ENCODE measurements around the gene ZBTB3.
A peak's percentile ranks its signal among the peaks of the same experiment; 100 is the strongest.

Gene ZBTB3

GRCh38 chr11:62713343-62713742, 40.6 kb downstream of the ZBTB3 start:
- Histone ChIP-seq H3K4me3 (ENCODE audit: extremely low read depth, insufficient read depth, low read length, poor library complexity, severe bottlenecking) (no peak overlapping the region), H3K9me3 (ENCODE audit: control insufficient read depth, low read length) (no peaks in the 10 kb centered on the region), H3K36me3 (ENCODE audit: control insufficient read depth, insufficient read depth, low read length) (peaks cover 88% of the 10 kb centered on the region), H3K27ac (ENCODE audit: low read depth, low read length, severe bottlenecking) (no peak overlapping the region), H3K4me1 (ENCODE audit: control insufficient read depth, insufficient read depth, low read length, poor library complexity, severe bottlenecking) (no peaks in the 10 kb centered on the region)
- no CpG with 5 or more reads among the region's 2 CpGs for WGBS, 2 experiments (ENCODE audit: insufficient coverage in 2 of 2)

DNA sequence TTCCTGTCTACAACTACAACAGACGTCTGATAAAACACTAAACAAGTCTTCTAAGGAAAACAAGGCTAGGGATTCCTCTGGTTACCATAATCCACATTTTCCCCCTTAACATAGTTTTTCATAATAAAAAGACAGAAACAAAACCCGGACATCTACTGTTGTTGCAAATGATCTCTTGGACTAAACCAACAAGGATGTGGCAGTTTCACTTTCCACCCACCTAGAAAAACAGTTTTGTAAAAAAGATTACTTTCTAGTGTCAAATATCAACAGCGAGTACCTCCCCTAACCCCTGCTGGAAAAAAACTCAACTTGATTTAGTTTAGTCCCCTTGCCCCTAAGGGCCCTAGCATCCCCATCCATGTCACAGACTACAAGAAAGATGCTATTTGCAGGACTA, 41.1 kb downstream of the ZBTB3 start:
- no peak overlapping the region for H3K27ac ChIP-seq (ENCODE audit: low read depth, low read length, severe bottlenecking)
- H3K9me3 ChIP-seq (ENCODE audit: control insufficient read depth, low read length) = no peaks in the 10 kb centered on the region
- peaks cover 88% of the 10 kb centered on the region for H3K36me3 ChIP-seq (ENCODE audit: control insufficient read depth, insufficient read depth, low read length)
- 93 to 95% methylated on average over 3 of the region's 3 CpGs for WGBS, 2 experiments (ENCODE audit: insufficient coverage in 2 of 2)
- H3K4me1 ChIP-seq (ENCODE audit: control insufficient read depth, insufficient read depth, low read length, poor library complexity, severe bottlenecking) = no peaks in the 10 kb centered on the region
- H3K4me3 ChIP-seq (ENCODE audit: extremely low read depth, insufficient read depth, low read length, poor library complexity, severe bottlenecking) = no peak overlapping the region

DNA sequence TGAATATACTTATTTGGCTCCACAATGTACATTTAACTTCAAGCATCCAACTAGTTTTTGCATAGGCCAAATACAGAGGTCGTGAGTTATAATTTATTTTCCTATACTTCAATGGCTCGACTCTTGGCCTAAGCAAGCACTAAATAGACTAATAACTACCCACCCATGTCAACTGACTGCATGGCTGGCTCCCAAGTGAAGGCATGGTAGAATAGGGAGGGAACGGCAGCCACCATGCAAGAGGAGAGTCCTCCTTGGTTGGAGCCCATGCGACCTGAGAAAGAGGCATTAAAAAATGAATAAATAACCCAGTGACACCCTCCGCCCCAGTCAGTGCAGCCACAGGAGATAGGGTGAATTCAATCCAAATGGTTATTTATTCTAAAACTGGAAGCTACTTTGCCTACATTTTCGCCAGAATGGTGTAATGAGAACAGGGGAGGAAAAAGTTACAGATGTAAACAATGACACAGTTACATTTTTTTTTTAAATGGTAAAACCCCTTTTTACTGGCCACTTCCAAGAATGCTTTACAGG, 41.6 kb downstream of the ZBTB3 start:
- H3K4me3 ChIP-seq (ENCODE audit: extremely low read depth, insufficient read depth, low read length, poor library complexity, severe bottlenecking) = no peak overlapping the region
- no peaks in the 10 kb centered on the region for H3K9me3 ChIP-seq (ENCODE audit: control insufficient read depth, low read length)
- no peak overlapping the region for H3K27ac ChIP-seq (ENCODE audit: low read depth, low read length, severe bottlenecking)
- WGBS, 2 experiments (ENCODE audit: insufficient coverage in 2 of 2) = 96 to 100% methylated on average over 4 to 5 of the region's 6 CpGs
- H3K36me3 ChIP-seq (ENCODE audit: control insufficient read depth, insufficient read depth, low read length) = peaks cover 86% of the 10 kb centered on the region
- H3K4me1 ChIP-seq (ENCODE audit: control insufficient read depth, insufficient read depth, low read length, poor library complexity, severe bottlenecking) = peaks cover 3% of the 10 kb centered on the region

- Histone ChIP-seq H3K36me3 (ENCODE audit: control insufficient read depth, insufficient read depth, low read length) (peaks cover 66% of the 10 kb centered on the region), H3K27ac (ENCODE audit: low read depth, low read length, severe bottlenecking) (peak overlapping the region; percentile 98)
- 88% methylated on average over 7 of the region's 7 CpGs for WGBS, 2 experiments (ENCODE audit: insufficient coverage in 2 of 2)
Measured at GRCh38 chr11:62710001-62710345, 44.0 kb downstream of the ZBTB3 start.

DNA sequence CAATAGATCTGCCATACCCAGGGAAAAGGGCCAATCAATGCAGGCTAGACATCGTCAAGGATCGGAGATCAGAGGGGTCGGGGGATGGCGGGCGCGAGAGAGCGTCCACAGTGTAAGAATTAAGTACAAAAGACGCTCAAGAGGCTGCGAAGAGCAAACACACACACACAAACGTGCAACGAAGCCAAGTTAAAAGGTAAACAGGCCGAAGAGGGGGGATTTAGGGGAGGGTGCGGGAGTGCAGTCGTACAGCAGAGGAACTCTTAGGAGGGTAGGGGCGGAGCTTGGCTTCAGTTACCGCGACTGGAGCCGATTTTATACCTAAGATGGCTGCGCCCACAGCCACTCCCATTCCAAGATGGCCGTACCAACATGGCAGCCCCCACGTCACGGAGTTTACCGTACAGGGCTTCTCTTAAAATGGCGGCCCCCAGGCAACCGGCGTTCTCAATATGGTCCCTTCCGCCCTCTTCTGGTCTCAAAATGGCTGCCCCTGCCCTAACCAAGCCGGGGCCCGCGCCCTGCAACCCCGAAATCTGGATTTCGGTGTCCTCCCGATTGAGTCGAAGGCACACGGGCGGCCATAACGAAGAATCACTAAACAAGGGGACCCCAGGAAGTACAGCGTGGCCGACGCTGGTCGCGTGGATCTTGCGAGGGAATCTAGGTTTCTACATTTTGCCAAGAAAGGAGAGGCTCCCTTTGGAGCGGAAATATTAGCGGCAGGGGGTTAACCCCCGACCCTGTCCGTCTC, 44.5 kb downstream of the ZBTB3 start:
- Histone ChIP-seq H3K27ac (ENCODE audit: low read depth, low read length, severe bottlenecking) (peak overlapping the region; percentile 98), H3K9me3 (ENCODE audit: control insufficient read depth, low read length) (no peaks in the 10 kb centered on the region), H3K36me3 (ENCODE audit: control insufficient read depth, insufficient read depth, low read length) (peaks cover 66% of the 10 kb centered on the region), H3K4me1 (ENCODE audit: control insufficient read depth, insufficient read depth, low read length, poor library complexity, severe bottlenecking) (peaks cover 3% of the 10 kb centered on the region), H3K4me3 (ENCODE audit: extremely low read depth, insufficient read depth, low read length, poor library complexity, severe bottlenecking) (peak overlapping the region; percentile 35)
- 16 to 17% methylated on average over 42 to 45 of the region's 47 CpGs for WGBS, 2 experiments (ENCODE audit: insufficient coverage in 2 of 2)

More at GRCh38 chr11:62710001-62710345, 44.0 kb downstream of the ZBTB3 start:
- H3K4me1 ChIP-seq (ENCODE audit: control insufficient read depth, insufficient read depth, low read length, poor library complexity, severe bottlenecking) = peaks cover 3% of the 10 kb centered on the region
- H3K4me3 ChIP-seq (ENCODE audit: extremely low read depth, insufficient read depth, low read length, poor library complexity, severe bottlenecking) = peak overlapping the region; percentile 21
- no peaks in the 10 kb centered on the region for H3K9me3 ChIP-seq (ENCODE audit: control insufficient read depth, low read length)

- 53 to 54% methylated on average over 3 to 7 of the region's 7 CpGs for WGBS, 2 experiments (ENCODE audit: insufficient coverage in 2 of 2)
- peaks cover 63% of the 10 kb centered on the region for H3K36me3 ChIP-seq (ENCODE audit: control insufficient read depth, insufficient read depth, low read length)
- H3K27ac ChIP-seq (ENCODE audit: low read depth, low read length, severe bottlenecking) = peak overlapping the region; percentile 98
Measured at GRCh38 chr11:62708793-62709192, 45.2 kb downstream of the ZBTB3 start.

GRCh38 chr11:62708392-62708791, 45.6 kb downstream of the ZBTB3 start:
- H3K9me3 ChIP-seq (ENCODE audit: control insufficient read depth, low read length) = no peaks in the 10 kb centered on the region
- peak overlapping the region; percentile 98 for H3K27ac ChIP-seq (ENCODE audit: low read depth, low read length, severe bottlenecking)
- H3K36me3 ChIP-seq (ENCODE audit: control insufficient read depth, insufficient read depth, low read length) = peaks cover 60% of the 10 kb centered on the region
- WGBS, 2 experiments (ENCODE audit: insufficient coverage in 2 of 2) = 91 to 93% methylated on average over 4 to 5 of the region's 5 CpGs
- no peak overlapping the region for H3K4me3 ChIP-seq (ENCODE audit: extremely low read depth, insufficient read depth, low read length, poor library complexity, severe bottlenecking)
- peaks cover 3% of the 10 kb centered on the region for H3K4me1 ChIP-seq (ENCODE audit: control insufficient read depth, insufficient read depth, low read length, poor library complexity, severe bottlenecking)

More at GRCh38 chr11:62708793-62709192, 45.2 kb downstream of the ZBTB3 start:
- Histone ChIP-seq H3K4me3 (ENCODE audit: extremely low read depth, insufficient read depth, low read length, poor library complexity, severe bottlenecking) (peak overlapping the region; percentile 35), H3K9me3 (ENCODE audit: control insufficient read depth, low read length) (no peaks in the 10 kb centered on the region), H3K4me1 (ENCODE audit: control insufficient read depth, insufficient read depth, low read length, poor library complexity, severe bottlenecking) (peaks cover 3% of the 10 kb centered on the region)

DNA sequence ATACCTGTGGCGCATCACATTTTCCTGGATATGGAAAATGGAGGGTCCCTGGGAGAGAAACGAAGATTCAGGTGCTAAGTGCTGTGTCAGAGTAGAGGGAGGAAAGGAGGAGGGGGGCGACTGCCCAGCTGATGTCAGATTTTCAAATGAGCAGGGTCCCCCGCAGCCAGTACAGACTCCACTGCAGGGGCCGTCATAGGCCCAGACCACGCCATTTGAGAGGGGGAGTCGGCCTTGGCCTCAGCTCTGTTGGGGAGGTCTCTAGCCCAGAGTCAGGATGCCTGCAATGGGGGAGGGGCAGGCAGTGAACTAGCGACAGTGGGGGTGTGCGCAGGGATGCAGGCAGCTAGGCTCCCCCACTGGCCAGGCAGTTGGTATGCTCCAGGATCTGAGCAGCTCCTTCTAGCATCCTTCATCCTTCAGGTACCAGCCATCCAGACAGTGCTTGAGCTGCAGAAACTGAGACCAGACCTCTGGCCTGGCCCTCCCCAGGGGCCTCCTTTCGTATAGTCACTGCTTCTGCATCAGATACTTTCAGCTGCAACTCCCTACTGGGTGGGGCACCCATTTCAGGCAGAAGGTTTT, 46.6 kb downstream of the ZBTB3 start, which contains the start of the genes BSCL2 and GNG3:
BSCL2 (minus strand) TSS at position 148 of the 585 bp plus-strand sequence. CDS start 229 bp downstream, outside the sequence.
GNG3 (plus strand) TSS at position 400 of the 585 bp plus-strand sequence. CDS start 620 bp downstream, outside the sequence.
- Histone ChIP-seq H3K4me1 (ENCODE audit: control insufficient read depth, insufficient read depth, low read length, poor library complexity, severe bottlenecking) (peaks cover 3% of the 10 kb centered on the region), H3K9me3 (ENCODE audit: control insufficient read depth, low read length) (no peaks in the 10 kb centered on the region), H3K4me3 (ENCODE audit: extremely low read depth, insufficient read depth, low read length, poor library complexity, severe bottlenecking) (peak within 1 kb of the TSS; percentile 51), H3K36me3 (ENCODE audit: control insufficient read depth, insufficient read depth, low read length) (peaks cover 60% of the 10 kb centered on the region), H3K27ac (ENCODE audit: low read depth, low read length, severe bottlenecking) (peak within 1 kb of the TSS; percentile 92)
- 10 to 11% methylated on average over 7 to 9 of the region's 10 CpGs for WGBS, 2 experiments (ENCODE audit: insufficient coverage in 2 of 2)

GRCh38 chr11:62706850-62707247, 47.1 kb downstream of the ZBTB3 start:
- Histone ChIP-seq H3K27ac (ENCODE audit: low read depth, low read length, severe bottlenecking) (peak overlapping the region; percentile 92), H3K9me3 (ENCODE audit: control insufficient read depth, low read length) (no peaks in the 10 kb centered on the region), H3K4me1 (ENCODE audit: control insufficient read depth, insufficient read depth, low read length, poor library complexity, severe bottlenecking) (peaks cover 3% of the 10 kb centered on the region), H3K4me3 (ENCODE audit: extremely low read depth, insufficient read depth, low read length, poor library complexity, severe bottlenecking) (peak overlapping the region; percentile 51), H3K36me3 (ENCODE audit: control insufficient read depth, insufficient read depth, low read length) (peaks cover 60% of the 10 kb centered on the region)
- 12 to 15% methylated on average over 5 to 6 of the region's 8 CpGs for WGBS, 2 experiments (ENCODE audit: insufficient coverage in 2 of 2)

GRCh38 chr11:62705880-62706849, 47.8 kb downstream of the ZBTB3 start:
- H3K9me3 ChIP-seq (ENCODE audit: control insufficient read depth, low read length) = no peaks in the 10 kb centered on the region
- peaks cover 3% of the 10 kb centered on the region for H3K4me1 ChIP-seq (ENCODE audit: control insufficient read depth, insufficient read depth, low read length, poor library complexity, severe bottlenecking)
- 0 to 1% methylated on average over 52 to 71 of the region's 73 CpGs for WGBS, 2 experiments (ENCODE audit: insufficient coverage in 2 of 2)
- H3K36me3 ChIP-seq (ENCODE audit: control insufficient read depth, insufficient read depth, low read length) = peaks cover 60% of the 10 kb centered on the region
- H3K4me3 ChIP-seq (ENCODE audit: extremely low read depth, insufficient read depth, low read length, poor library complexity, severe bottlenecking) = peak overlapping the region; percentile 51
- peak overlapping the region; percentile 92 for H3K27ac ChIP-seq (ENCODE audit: low read depth, low read length, severe bottlenecking)

Data from mesodermal cell (in vitro differentiated cells).